ENCODE data around the gene PPA1.
"Not testable (repeated sequence)": the region's sequence is repeated elsewhere in the genome, so short reads cannot be mapped to it uniquely, and the experiment has no call there.

The PPA1 gene

GRCh38 chr10:70169649-70170364 is 63.4 kb downstream of the PPA1 start:
- WGBS (ENCODE audit: insufficient coverage, insufficient read length): no CpG with 5 or more reads among the region's 40 CpGs
- Histone ChIP-seq H3K27ac (ENCODE audit: low read length) (no peak overlapping the region), H3K4me1 (ENCODE audit: control insufficient read depth, insufficient read depth, low read length) (no peaks in the 10 kb centered on the region), H3K9me3 (ENCODE audit: control insufficient read depth, insufficient read depth, low read length) (no peaks in the 10 kb centered on the region), H3K27me3 (ENCODE audit: control insufficient read depth, insufficient read depth, low read length) (no peaks in the 10 kb centered on the region), H3K4me3 (ENCODE audit: low read length) (peak overlapping the region; percentile 97), H3K36me3 (ENCODE audit: control insufficient read depth, insufficient read depth, low read length) (no peaks in the 10 kb centered on the region)
- no peak for DNase-seq (ENCODE audit: low read depth, low spot score)

- H3K27me3 ChIP-seq (ENCODE audit: control insufficient read depth, insufficient read depth, low read length): no peaks in the 10 kb centered on the region
- no peaks in the 10 kb centered on the region for H3K4me1 ChIP-seq (ENCODE audit: control insufficient read depth, insufficient read depth, low read length)
- H3K4me3 ChIP-seq (ENCODE audit: low read length): no peak overlapping the region
- no CpG with 5 or more reads among the region's 2 CpGs for WGBS (ENCODE audit: insufficient coverage, insufficient read length)
- DNase-seq (ENCODE audit: low read depth, low spot score): no peak
- H3K27ac ChIP-seq (ENCODE audit: low read length): no peak overlapping the region
- no peaks in the 10 kb centered on the region; the same call in 1 of the 2 replicates for H3K36me3 ChIP-seq (ENCODE audit: control insufficient read depth, insufficient read depth, low read length)
- no peaks in the 10 kb centered on the region for H3K9me3 ChIP-seq (ENCODE audit: control insufficient read depth, insufficient read depth, low read length)
Measured at GRCh38 chr10:70169011-70169410, 64.2 kb downstream of the PPA1 start.

GRCh38 chr10:70167246-70167645 is 66.0 kb downstream of the PPA1 start:
- H3K4me3 ChIP-seq (ENCODE audit: low read length): no peak overlapping the region
- no CpG with 5 or more reads among the region's 7 CpGs for WGBS (ENCODE audit: insufficient coverage, insufficient read length)
- H3K9me3 ChIP-seq (ENCODE audit: control insufficient read depth, insufficient read depth, low read length): no peaks in the 10 kb centered on the region
- no peaks in the 10 kb centered on the region for H3K27me3 ChIP-seq (ENCODE audit: control insufficient read depth, insufficient read depth, low read length)
- H3K36me3 ChIP-seq (ENCODE audit: control insufficient read depth, insufficient read depth, low read length): no peaks in the 10 kb centered on the region; the same call in 1 of the 2 replicates
- no peaks in the 10 kb centered on the region for H3K4me1 ChIP-seq (ENCODE audit: control insufficient read depth, insufficient read depth, low read length)
- DNase-seq (ENCODE audit: low read depth, low spot score): no peak
- H3K27ac ChIP-seq (ENCODE audit: low read length): no peak overlapping the region

DNA sequence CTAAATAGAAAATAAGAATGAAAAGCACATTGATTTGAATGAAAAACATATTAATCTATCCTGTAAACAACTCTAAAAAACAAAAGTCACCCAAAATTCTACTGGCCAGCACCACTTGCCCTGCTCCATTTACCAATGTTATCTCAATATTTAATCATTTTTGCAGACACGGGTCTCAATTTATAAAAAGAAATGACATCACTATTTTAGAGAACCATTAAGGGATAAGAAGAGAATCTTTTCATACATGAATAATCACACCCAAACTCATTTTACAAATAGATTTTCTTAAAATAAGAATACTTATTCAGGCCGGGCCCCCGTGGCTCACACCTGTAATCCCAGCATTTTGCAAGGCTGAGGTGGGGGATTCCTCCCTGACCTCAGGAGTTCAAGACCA is 66.8 kb downstream of the PPA1 start:
- DNase-seq (ENCODE audit: low read depth, low spot score): no peak
- no peak overlapping the region for H3K27ac ChIP-seq (ENCODE audit: low read length)
- H3K4me3 ChIP-seq (ENCODE audit: low read length): no peak overlapping the region
- WGBS (ENCODE audit: insufficient coverage, insufficient read length): no CpG with 5 or more reads among the region's 3 CpGs
- H3K36me3 ChIP-seq (ENCODE audit: control insufficient read depth, insufficient read depth, low read length): no peaks in the 10 kb centered on the region; the same call in 1 of the 2 replicates
- H3K27me3 ChIP-seq (ENCODE audit: control insufficient read depth, insufficient read depth, low read length): no peaks in the 10 kb centered on the region
- H3K4me1 ChIP-seq (ENCODE audit: control insufficient read depth, insufficient read depth, low read length): no peaks in the 10 kb centered on the region
- no peaks in the 10 kb centered on the region for H3K9me3 ChIP-seq (ENCODE audit: control insufficient read depth, insufficient read depth, low read length)

- Histone ChIP-seq H3K4me3 (ENCODE audit: low read length) (no peak overlapping the region), H3K9me3 (ENCODE audit: control insufficient read depth, insufficient read depth, low read length) (no peaks in the 10 kb centered on the region), H3K36me3 (ENCODE audit: control insufficient read depth, insufficient read depth, low read length) (no peaks in the 10 kb centered on the region; the same call in 1 of the 2 replicates), H3K4me1 (ENCODE audit: control insufficient read depth, insufficient read depth, low read length) (no peaks in the 10 kb centered on the region), H3K27me3 (ENCODE audit: control insufficient read depth, insufficient read depth, low read length) (no peaks in the 10 kb centered on the region), H3K27ac (ENCODE audit: low read length) (no peak overlapping the region)
- no CpG with 5 or more reads among the region's 3 CpGs for WGBS (ENCODE audit: insufficient coverage, insufficient read length)
- DNase-seq (ENCODE audit: low read depth, low spot score): no peak
Measured at GRCh38 chr10:70164163-70164562, 69.1 kb downstream of the PPA1 start.

DNA sequence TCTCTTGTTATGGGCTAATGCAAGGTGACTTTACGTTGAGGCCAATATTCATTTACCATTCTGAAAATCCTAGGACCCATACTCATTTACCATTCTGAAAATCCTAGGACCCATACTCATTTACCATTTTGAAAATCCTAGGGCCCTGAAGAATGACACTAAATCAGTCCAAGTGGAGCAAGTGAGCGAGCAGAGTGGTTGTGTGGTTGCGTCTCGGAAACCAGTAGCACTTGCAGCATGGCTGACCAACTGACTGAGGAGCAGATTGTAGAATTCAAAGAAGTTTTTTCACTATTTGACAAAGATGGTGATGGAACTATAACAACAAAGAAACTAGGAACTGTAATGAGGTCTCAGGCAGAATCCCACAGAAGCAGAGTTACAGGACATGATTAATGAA is 69.8 kb downstream of the PPA1 start:
- H3K4me1 ChIP-seq (ENCODE audit: control insufficient read depth, insufficient read depth, low read length): no peaks in the 10 kb centered on the region
- no peak overlapping the region for H3K4me3 ChIP-seq (ENCODE audit: low read length)
- no peaks in the 10 kb centered on the region for H3K9me3 ChIP-seq (ENCODE audit: control insufficient read depth, insufficient read depth, low read length)
- no peak overlapping the region for H3K27ac ChIP-seq (ENCODE audit: low read length)
- no peaks in the 10 kb centered on the region for H3K27me3 ChIP-seq (ENCODE audit: control insufficient read depth, insufficient read depth, low read length)
- WGBS (ENCODE audit: insufficient coverage, insufficient read length): no CpG with 5 or more reads among the region's 4 CpGs
- DNase-seq (ENCODE audit: low read depth, low spot score): no peak
- H3K36me3 ChIP-seq (ENCODE audit: control insufficient read depth, insufficient read depth, low read length): no peaks in the 10 kb centered on the region; the same call in 1 of the 2 replicates

DNA sequence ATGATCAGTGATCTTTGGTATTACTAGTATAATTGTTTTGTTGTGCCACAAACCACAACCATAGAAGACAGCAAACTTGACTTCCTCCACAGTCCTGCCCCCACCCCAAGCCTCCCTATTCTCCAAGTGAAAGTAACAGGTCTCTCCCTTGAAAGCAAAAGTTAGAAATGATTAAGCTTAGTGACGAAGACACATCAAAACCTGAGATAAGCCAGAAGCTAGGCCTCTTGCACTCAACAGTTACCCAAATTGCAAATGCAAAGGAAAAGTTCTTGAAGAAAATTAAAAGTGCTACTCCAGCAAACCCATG is 70.4 kb downstream of the PPA1 start:
- H3K36me3 ChIP-seq (ENCODE audit: control insufficient read depth, insufficient read depth, low read length): no peaks in the 10 kb centered on the region; the same call in 1 of the 2 replicates

DNA sequence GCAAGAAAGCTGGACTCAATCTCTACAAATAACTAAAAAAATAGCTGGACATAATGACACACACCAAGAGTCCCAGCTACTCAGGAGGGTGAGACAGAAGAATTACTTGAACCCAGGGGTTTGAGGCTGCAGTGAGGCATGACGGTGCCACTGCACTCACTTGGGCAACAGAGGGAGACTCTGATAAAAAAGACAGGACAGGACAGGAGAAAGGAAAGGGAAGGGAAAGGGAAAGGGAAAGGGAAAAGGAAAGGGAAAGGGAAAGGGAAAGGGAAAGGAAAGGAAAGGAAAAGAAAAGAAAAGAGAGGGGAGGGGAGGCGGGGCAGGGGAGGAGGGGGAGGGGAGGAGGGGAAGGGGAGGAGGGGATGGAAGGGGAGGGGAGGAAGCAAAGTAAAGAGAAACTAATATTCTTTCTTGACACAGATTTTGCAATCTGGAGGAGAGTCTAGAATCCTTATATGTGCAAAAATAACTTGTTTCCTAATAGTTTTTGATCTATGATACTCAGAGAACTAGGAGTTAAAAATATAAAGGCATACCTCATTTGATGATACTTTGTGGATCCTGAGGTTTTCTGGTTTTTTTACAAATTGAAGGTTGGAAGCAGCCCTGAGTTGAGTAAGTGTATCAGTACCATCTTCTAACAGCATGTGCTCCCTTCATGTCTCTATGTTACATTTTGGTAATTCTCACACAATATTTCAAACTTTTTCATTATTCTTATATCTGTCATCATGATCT is 70.9 kb downstream of the PPA1 start:
- no peak for DNase-seq (ENCODE audit: low read depth, low spot score)
- WGBS (ENCODE audit: insufficient coverage, insufficient read length): no CpG with 5 or more reads among the region's 2 CpGs
- Histone ChIP-seq H3K36me3 (ENCODE audit: control insufficient read depth, insufficient read depth, low read length) (no peaks in the 10 kb centered on the region; the same call in 1 of the 2 replicates), H3K27me3 (ENCODE audit: control insufficient read depth, insufficient read depth, low read length) (no peaks in the 10 kb centered on the region), H3K4me3 (ENCODE audit: low read length) (no peak overlapping the region), H3K4me1 (ENCODE audit: control insufficient read depth, insufficient read depth, low read length) (no peaks in the 10 kb centered on the region), H3K9me3 (ENCODE audit: control insufficient read depth, insufficient read depth, low read length) (no peaks in the 10 kb centered on the region), H3K27ac (ENCODE audit: low read length) (no peak overlapping the region)

More for the DNA sequence above, 70.4 kb downstream of the PPA1 start:
- Histone ChIP-seq H3K9me3 (ENCODE audit: control insufficient read depth, insufficient read depth, low read length) (no peaks in the 10 kb centered on the region), H3K27me3 (ENCODE audit: control insufficient read depth, insufficient read depth, low read length) (no peaks in the 10 kb centered on the region), H3K27ac (ENCODE audit: low read length) (no peak overlapping the region), H3K4me3 (ENCODE audit: low read length) (no peak overlapping the region), H3K4me1 (ENCODE audit: control insufficient read depth, insufficient read depth, low read length) (no peaks in the 10 kb centered on the region)
- no peak for DNase-seq (ENCODE audit: low read depth, low spot score)
- WGBS (ENCODE audit: insufficient coverage, insufficient read length): no CpG with 5 or more reads among the region's 1 CpG

DNA sequence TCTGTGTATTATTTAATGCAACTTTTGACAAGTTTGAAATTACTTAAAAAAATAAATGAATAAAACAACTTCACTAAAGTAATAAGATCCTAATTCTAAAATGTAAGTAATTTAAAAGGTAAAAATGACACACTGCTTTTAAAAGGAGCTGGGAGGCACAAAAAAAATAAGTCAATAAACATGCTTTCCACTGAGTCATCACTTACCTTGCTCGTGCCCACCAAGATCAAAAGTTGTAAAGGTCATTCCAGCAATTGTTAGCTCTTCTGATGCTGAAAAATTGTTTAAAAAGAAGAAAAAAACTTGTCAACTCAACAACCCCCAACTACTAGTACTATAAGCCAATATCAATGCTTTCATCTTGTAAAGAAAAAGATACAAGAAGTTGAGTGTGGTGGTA is 72.4 kb downstream of the PPA1 start:
- no peaks in the 10 kb centered on the region for H3K27me3 ChIP-seq (ENCODE audit: control insufficient read depth, insufficient read depth, low read length)
- WGBS (ENCODE audit: insufficient coverage, insufficient read length): no CpG with 5 or more reads among the region's 1 CpG
- H3K4me3 ChIP-seq (ENCODE audit: low read length): no peak overlapping the region
- no peaks in the 10 kb centered on the region for H3K9me3 ChIP-seq (ENCODE audit: control insufficient read depth, insufficient read depth, low read length)
- H3K4me1 ChIP-seq (ENCODE audit: control insufficient read depth, insufficient read depth, low read length): no peaks in the 10 kb centered on the region
- DNase-seq (ENCODE audit: low read depth, low spot score): no peak
- H3K36me3 ChIP-seq (ENCODE audit: control insufficient read depth, insufficient read depth, low read length): no peaks in the 10 kb centered on the region; the same call in 1 of the 2 replicates
- H3K27ac ChIP-seq (ENCODE audit: low read length): no peak overlapping the region

DNA sequence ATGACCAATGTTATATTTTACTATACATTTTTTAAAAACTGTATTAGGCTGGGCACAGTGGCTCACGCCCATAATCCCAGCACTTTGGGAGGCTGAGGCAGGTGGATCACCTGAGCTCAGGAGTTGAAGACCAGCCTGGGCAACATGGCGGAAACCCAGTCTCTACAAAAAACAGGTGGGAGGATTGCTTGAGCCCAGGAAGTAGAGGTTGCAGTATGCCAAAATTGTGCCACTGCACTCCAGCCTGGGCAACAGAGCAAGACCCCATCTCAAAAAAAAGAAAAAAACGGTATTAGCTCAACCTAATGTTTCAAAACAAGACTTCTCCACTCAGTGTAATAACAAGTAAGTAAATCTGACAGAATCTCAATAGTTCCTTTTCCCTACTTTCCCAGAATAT is 73.9 kb downstream of the PPA1 start:
- not testable (repeated sequence) for H3K4me1 ChIP-seq (ENCODE audit: control insufficient read depth, insufficient read depth, low read length); H3K27ac ChIP-seq (ENCODE audit: low read length); DNase-seq (ENCODE audit: low read depth, low spot score); H3K9me3 ChIP-seq (ENCODE audit: control insufficient read depth, insufficient read depth, low read length); H3K4me3 ChIP-seq (ENCODE audit: low read length); H3K36me3 ChIP-seq (ENCODE audit: control insufficient read depth, insufficient read depth, low read length); H3K27me3 ChIP-seq (ENCODE audit: control insufficient read depth, insufficient read depth, low read length)
- no CpG with 5 or more reads among the region's 3 CpGs for WGBS (ENCODE audit: insufficient coverage, insufficient read length)
